ENCODE measurements around the gene TOMM40. TPM values are rescaled to one million over a fixed set of nuclear protein-coding genes. Genes with fewer than 3 reads are reported as not detected.

Gene TOMM40
- total and polyA plus RNA-seq, 2 of the 13 experiments (the other 11 are each of a cell fraction or from before 2014, with no cell fraction given), result 72.0 to 110 TPM

- TF ChIP-seq ZNF687 (CRISPR knock-in tag; IDR thresholded peaks at IDR 0.05), result no peak
- TF ChIP-seq PPARG (CRISPR knock-in tag; conservative IDR thresholded peaks at IDR 0.05), result no peak
- no peak for TF ChIP-seq HOXA3 (CRISPR knock-in tag; IDR thresholded peaks at IDR 0.05)
Measured at GRCh38 chr19:44845286-44845611, 45.8 kb upstream of the TOMM40 start (continued).

GRCh38 chr19:44845612-44846454 is 45.2 kb upstream of the TOMM40 start, which contains the start of gene NECTIN2:
NECTIN2 (plus strand) TSS chr19:44846297; CDS start chr19:44846526, 229 bp downstream.
- H2AFZ ChIP-seq (ENCODE audit: low read length), result peak within 1 kb of the TSS; percentile 70
- peaks cover 46% of the 10 kb centered on the region for H3K79me2 ChIP-seq (ENCODE audit: insufficient read depth, low read length)
- ChIA-PET POLR2A (interaction anchor here (0.6 to 2.0 kb wide), 28 partner anchors 11 to 1044 kb away, joined by 3 to 23 read pairs (median 4); partner anchors contain the start of genes APOC1, BCAM, CLPTM1 and TOMM40), CTCF (ENCODE audit: low intra/inter-chr PET ratio, low total read pairs) (interaction anchor here (1.1 to 3.8 kb wide), 7 partner anchors 38 to 156 kb away, joined by 4 to 50 read pairs (median 7); partner anchors contain the start of gene CBLC)
- peaks cover 29% of the 10 kb centered on the region for H4K20me1 ChIP-seq (ENCODE audit: insufficient read depth, low read length)
- DNase-seq (ENCODE audit: low spot score) (peak; percentile 95), ATAC-seq (peak; percentile 61), FAIRE-seq (peak; percentile 88)
- intact Hi-C loops (cut with micrococcal nuclease; ENCODE audit: unreplicated experiment), result loop anchor here (1.0 to 10.0 kb wide), 6 partner anchors 38 to 157 kb away; partner anchors contain the start of genes CLPTM1 and TOMM40
- peak within 1 kb of the TSS; percentile 95 for H3K27ac ChIP-seq (ENCODE audit: extremely low read length, insufficient read depth, low read length)
- peak within 1 kb of the TSS; percentile 76 to 95 (median 84) for H3K4me3 ChIP-seq (replicated peaks in 1 of 3; ENCODE audit: insufficient read depth in 1 of 3, low read depth in 2 of 3, low read length in 3 of 3)
- peak within 1 kb of the TSS; percentile 100 for H3K9ac ChIP-seq (ENCODE audit: insufficient read depth, low read depth, low read length)
- no peaks in the 10 kb centered on the region for H3K9me3 ChIP-seq (ENCODE audit: low read length)
- in situ Hi-C loops (cut with HindIII; ENCODE audit: extremely low pct_ligation_motif_present, low pct_unique_long_range_greater_than_20kb), result loop anchor here (5.0 to 10.0 kb wide), 2 partner anchors 51 to 159 kb away; no protein-coding TSS in a partner anchor
- BruUV-seq (replicated peaks), result no TSS peak
- peak within 1 kb of the TSS; percentile 95 for H3K4me2 ChIP-seq (ENCODE audit: low read depth, low read length)
- no peaks in the 10 kb centered on the region; a peak in 1 of 5 replicates for H3K27me3 ChIP-seq (ENCODE audit: control insufficient read depth in 1 of 2, insufficient read depth in 2 of 2, low read length in 2 of 2)
- H3K36me3 ChIP-seq (replicated peaks in 1 of 2; ENCODE audit: control insufficient read depth in 1 of 2, insufficient read depth in 2 of 2, low read length in 2 of 2), result peaks cover 0 to 4% of the 10 kb centered on the region in 2 experiments; a peak in 1 of 5 replicates
- peaks cover 48% of the 10 kb centered on the region for H3K4me1 ChIP-seq (ENCODE audit: insufficient read depth, low read length)
- WGBS (ENCODE audit: low lambda C conversion rate), result under 1% methylated on average over 45 of the region's 67 CpGs
- TF ChIP-seq ETV6 (CRISPR knock-in tag; conservative IDR thresholded peaks at IDR 0.05) (0 out of 2 replicates have a peak, but pooled peaks have one; percentile 31), FOSL2 (CRISPR knock-in tag; IDR thresholded peaks at IDR 0.05) (0 out of 2 replicates have a peak, but pooled peaks have one; percentile 22), ZBTB7A (CRISPR knock-in tag; IDR thresholded peaks at IDR 0.05) (no peak), HBP1 (CRISPR knock-in tag; IDR thresholded peaks at IDR 0.05; ENCODE audit: low read depth) (0 out of 2 replicates have a peak, but pooled peaks have one; percentile 32), PITX1 (CRISPR knock-in tag; IDR thresholded peaks at IDR 0.05) (peak; percentile 72), DPF2 (CRISPR knock-in tag; IDR thresholded peaks at IDR 0.05; ENCODE audit: borderline replicate concordance, low read depth) (no peak), MXD4 (CRISPR knock-in tag; IDR thresholded peaks at IDR 0.05) (peak; percentile 40; the same call in 1 of the 2 replicates), USF2 (IDR thresholded peaks at IDR 0.05; ENCODE audit: low read depth, low read length) (peak; percentile 46; the same call in 1 of the 2 replicates), USF2 (CRISPR knock-in tag; IDR thresholded peaks at IDR 0.05; ENCODE audit: borderline replicate concordance) (no peak), MXI1 (IDR thresholded peaks at IDR 0.05; ENCODE audit: borderline replicate concordance, low read depth, low read length) (peak; percentile 82; the same call in 1 of the 3 replicates)

All from HepG2 (cell line).